Measurements from ENCODE around the gene MAP4. TPM values are rescaled to one million over a fixed set of nuclear protein-coding genes. Genes with fewer than 3 reads are reported as not detected.

Gene MAP4
- total RNA-seq, 1 donor from 2014 or later: 520 TPM

GRCh38 chr3:47885168-47885567 lies 131.0 kb downstream of the MAP4 start:
- DNase-seq (ENCODE audit: missing footprints): no peak
- ATAC-seq: no peak
- intact Hi-C loops (cut with DNase I): no loop called here

- ATAC-seq: no peak
- DNase-seq (ENCODE audit: missing footprints): no peak
- intact Hi-C loops (cut with DNase I): no loop called here
These were observed 131.6 kb downstream of the MAP4 start for GRCh38 chr3:47884603-47885002.

GRCh38 chr3:47882338-47882737 lies 133.9 kb downstream of the MAP4 start:
- intact Hi-C loops (cut with DNase I): no loop called here
- DNase-seq (ENCODE audit: missing footprints): no peak
- ATAC-seq: no peak

- DNase-seq (ENCODE audit: missing footprints): no peak
- intact Hi-C loops (cut with DNase I): no loop called here
- no peak for ATAC-seq
These were observed 138.5 kb downstream of the MAP4 start for GRCh38 chr3:47877719-47878118.

GRCh38 chr3:47877290-47877689 lies 138.9 kb downstream of the MAP4 start:
- DNase-seq (ENCODE audit: missing footprints) (no peak), ATAC-seq (no peak)
- intact Hi-C loops (cut with DNase I): no loop called here

- intact Hi-C loops (cut with DNase I): no loop called here
- DNase-seq (ENCODE audit: missing footprints) (no peak), ATAC-seq (no peak)
These were observed 141.3 kb downstream of the MAP4 start for GRCh38 chr3:47874913-47875312.

GRCh38 chr3:47874438-47874837 lies 141.8 kb downstream of the MAP4 start:
- ATAC-seq (no peak), DNase-seq (ENCODE audit: missing footprints) (no peak)
- intact Hi-C loops (cut with DNase I): no loop called here

GRCh38 chr3:47872916-47873315 lies 143.3 kb downstream of the MAP4 start:
- DNase-seq (ENCODE audit: missing footprints) (no peak), ATAC-seq (no peak)
- intact Hi-C loops (cut with DNase I): no loop called here

- intact Hi-C loops (cut with DNase I): no loop called here
- no peak for ATAC-seq
- DNase-seq (ENCODE audit: missing footprints): no peak
These were observed 144.8 kb downstream of the MAP4 start for GRCh38 chr3:47871389-47871788.

- no peak for ATAC-seq
- intact Hi-C loops (cut with DNase I): no loop called here
- no peak for DNase-seq (ENCODE audit: missing footprints)
These were observed 145.4 kb downstream of the MAP4 start for GRCh38 chr3:47870702-47871260.

GRCh38 chr3:47870156-47870555 lies 146.1 kb downstream of the MAP4 start:
- DNase-seq (ENCODE audit: missing footprints): no peak
- intact Hi-C loops (cut with DNase I): no loop called here
- ATAC-seq: no peak

- intact Hi-C loops (cut with DNase I): no loop called here
- DNase-seq (ENCODE audit: missing footprints) (no peak), ATAC-seq (no peak)
These were observed 147.9 kb downstream of the MAP4 start for GRCh38 chr3:47868306-47868705.

- intact Hi-C loops (cut with DNase I): no loop called here
- DNase-seq (ENCODE audit: missing footprints): no peak
These were observed 148.7 kb downstream of the MAP4 start for GRCh38 chr3:47867451-47868044.

GRCh38 chr3:47865192-47865591 lies 151.0 kb downstream of the MAP4 start:
- no peak for DNase-seq (ENCODE audit: missing footprints)
- intact Hi-C loops (cut with DNase I): no loop called here
- no peak for ATAC-seq

More at GRCh38 chr3:47867451-47868044, 148.7 kb downstream of the MAP4 start:
- ATAC-seq: no peak

- ATAC-seq (no peak), DNase-seq (ENCODE audit: missing footprints) (no peak)
- intact Hi-C loops (cut with DNase I): no loop called here
These were observed 152.7 kb downstream of the MAP4 start for GRCh38 chr3:47863391-47864128.

- no peak for DNase-seq (ENCODE audit: missing footprints)
- intact Hi-C loops (cut with DNase I): no loop called here
- ATAC-seq: no peak
These were observed 156.1 kb downstream of the MAP4 start for GRCh38 chr3:47859956-47860605.

GRCh38 chr3:47857151-47857550 lies 159.1 kb downstream of the MAP4 start:
- intact Hi-C loops (cut with DNase I): no loop called here
- ATAC-seq: no peak
- no peak for DNase-seq (ENCODE audit: missing footprints)

- ATAC-seq: no peak
- intact Hi-C loops (cut with DNase I): no loop called here
- no peak for DNase-seq (ENCODE audit: missing footprints)
These were observed 159.5 kb downstream of the MAP4 start for GRCh38 chr3:47856669-47857068.

GRCh38 chr3:47855461-47856383 lies 160.5 kb downstream of the MAP4 start:
- DNase-seq (ENCODE audit: missing footprints): no peak
- no peak for ATAC-seq
- intact Hi-C loops (cut with DNase I): no loop called here

Data from Right ventricle myocardium inferior (tissue), 1 donor.